H1 (cell line): ENCODE measurements around the gene B3GAT2. TPM values are rescaled to one million over a fixed set of nuclear protein-coding genes. Genes with fewer than 3 reads are reported as not detected.

ENCODE experiments used
- CTCF ChIA-PET: fragments of 300-600 bp; sonication (Branson Sonifier 250); formaldehyde crosslinking; loops from one replicate; lab custom pipeline; 2021; ENCODE audit not compliant: partially characterized antibody; lab: Charles Lee
- POLR2A ChIA-PET: fragments of 300-600 bp; sonication (Branson Sonifier 250); formaldehyde crosslinking; loops from one replicate; lab custom pipeline; 2021; ENCODE audit warnings: inconsistent platforms; ENCODE audit not compliant: partially characterized antibody; lab: Charles Lee
- DNase-seq, 2 experiments: peaks; one replicate each; pipeline versions ENCODE4 v3.0.0 to v3.0.0-alpha.2; 2010 to 2022; ENCODE audit warnings: low spot score in 2 of 2, low read depth in 1 of 2, mixed read lengths in 1 of 2
- FAIRE-seq: peaks from 2 replicates; lab custom pipeline; 2011; peaks lifted over from hg19 to GRCh38; lab: Jason Lieb, UNC
- H2AFZ ChIP-seq: 2 replicates; pipeline ENCODE4 v1.8.1; 2012; ENCODE audit warnings: low read length, inconsistent platforms
- H2AK5ac ChIP-seq: 2 replicates; pipeline ENCODE4 v1.6.1; 2013; ENCODE audit warnings: low read depth, low read length
- H2BK120ac ChIP-seq: replicated peaks from 2 replicates; pipeline ENCODE3; 2013; ENCODE audit warnings: low read depth, low read length, inconsistent platforms
- H2BK12ac ChIP-seq: 2 replicates; pipeline ENCODE4 v1.6.1; 2013; ENCODE audit warnings: low read depth, low read length
- H2BK15ac ChIP-seq: 2 replicates; pipeline ENCODE4 v1.6.1; 2013; ENCODE audit warnings: low read length
- H2BK20ac ChIP-seq: 2 replicates; pipeline ENCODE4 v1.6.1; 2013; ENCODE audit warnings: low read length
- H2BK5ac ChIP-seq: 2 replicates; pipeline ENCODE4 v1.6.1; 2013; ENCODE audit warnings: low read depth, low read length
- H3K14ac ChIP-seq: 2 replicates; pipeline ENCODE4 v1.6.1; 2013; ENCODE audit warnings: inconsistent platforms; ENCODE audit not compliant: insufficient read length
- H3K18ac ChIP-seq: 2 replicates; pipeline ENCODE4 v1.6.1; 2013; ENCODE audit warnings: low read length; ENCODE audit errors: extremely low read depth
- H3K23ac ChIP-seq: 2 replicates; pipeline ENCODE4 v1.6.1; 2013; ENCODE audit warnings: inconsistent platforms; ENCODE audit not compliant: insufficient read length
- H3K23me2 ChIP-seq: 2 replicates; pipeline ENCODE4 v1.6.1; 2013; ENCODE audit warnings: low read depth, low read length
- H3K27ac ChIP-seq: 2 replicates; pipeline ENCODE4 v1.6.1; 2011; ENCODE audit warnings: low read depth, low read length, inconsistent platforms
- H3K27me3 ChIP-seq, 4 experiments: replicated peaks in 1 of 4; 1 replicate in 1 of 4; 2 replicates in 3 of 4; pipeline versions ENCODE4 v1.6.1 to v1.8.1; 2011 to 2013; ENCODE audit warnings: low read length in 3 of 4, mild to moderate bottlenecking in 3 of 4, inconsistent platforms in 2 of 4, mixed read lengths in 2 of 4, moderate library complexity in 1 of 4; ENCODE audit not compliant: control insufficient read depth in 3 of 4, insufficient read depth in 3 of 4; ENCODE audit errors: extremely low read depth in 1 of 4
- H3K36me3 ChIP-seq, 4 experiments: 2 replicates each; pipeline versions ENCODE4 v1.6.1 to v1.8.1; 2011 to 2013; ENCODE audit warnings: mild to moderate bottlenecking in 4 of 4, low read length in 3 of 4, moderate library complexity in 2 of 4, control low read depth in 1 of 4, inconsistent platforms in 1 of 4; ENCODE audit not compliant: insufficient read depth in 4 of 4, control insufficient read depth in 2 of 4
- H3K4ac ChIP-seq: replicated peaks from 2 replicates; pipeline ENCODE3; 2013; ENCODE audit warnings: low read length, low read depth, mixed read lengths, inconsistent platforms; ENCODE audit not compliant: insufficient read length
- H3K4me1 ChIP-seq, 4 experiments: replicated peaks in 1 of 4; 1 replicate in 1 of 4; 2 replicates in 3 of 4; pipeline versions ENCODE4 v1.6.1 to v1.8.1; 2011 to 2013; ENCODE audit warnings: low read length in 3 of 4, inconsistent platforms in 2 of 4, mixed read lengths in 1 of 4; ENCODE audit not compliant: insufficient read depth in 4 of 4, control insufficient read depth in 3 of 4
- H3K4me2 ChIP-seq, 2 experiments: 2 replicates each; pipeline versions ENCODE4 v1.6.1 to v1.8.1; 2011 to 2013; ENCODE audit warnings: low read depth in 2 of 2, low read length in 2 of 2, control low read depth in 1 of 2, inconsistent platforms in 1 of 2, mild to moderate bottlenecking in 1 of 2; ENCODE audit not compliant: insufficient read depth in 1 of 2
- H3K4me3 ChIP-seq, 4 experiments: fragments of 200-600, 300-600 bp in 1 of 4; sonication (generic), shearing (Covaris generic), sonication (Bioruptor Twin) in 1 of 4; 2 replicates each; pipeline versions ENCODE4 v1.5.1 to v1.8.1; 2011 to 2016; ENCODE audit warnings: low read length in 4 of 4, low read depth in 3 of 4, control low read depth in 2 of 4, inconsistent platforms in 2 of 4, mild to moderate bottlenecking in 2 of 4, mixed read lengths in 1 of 4, moderate library complexity in 1 of 4; ENCODE audit not compliant: insufficient read depth in 2 of 4; ENCODE audit errors: extremely low read depth in 1 of 4
- H3K56ac ChIP-seq: replicated peaks from 2 replicates; pipeline ENCODE3; 2013; ENCODE audit warnings: low read depth, mild to moderate bottlenecking, mixed read lengths, low read length, inconsistent platforms; ENCODE audit not compliant: insufficient read length
- H3K79me1 ChIP-seq: 2 replicates; pipeline ENCODE4 v1.6.1; 2013; ENCODE audit warnings: low read depth, low read length, control low read depth
- H3K79me2 ChIP-seq, 2 experiments: 2 replicates each; pipeline versions ENCODE4 v1.6.1 to v1.8.1; 2012 to 2013; ENCODE audit warnings: low read length in 2 of 2, mild to moderate bottlenecking in 2 of 2, inconsistent platforms in 1 of 2; ENCODE audit not compliant: insufficient read depth in 2 of 2, control insufficient read depth in 1 of 2
- H3K9ac ChIP-seq, 4 experiments: replicated peaks in 1 of 4; 1 replicate in 1 of 4; 2 replicates in 3 of 4; pipeline versions ENCODE4 v1.6.1 to v1.8.1; 2011 to 2013; ENCODE audit warnings: low read depth in 3 of 4, low read length in 3 of 4, control low read depth in 2 of 4, mild to moderate bottlenecking in 2 of 4, moderate library complexity in 2 of 4, inconsistent platforms in 1 of 4; ENCODE audit errors: extremely low read depth in 1 of 4
- H3K9me3 ChIP-seq, 2 experiments: 2 replicates each; pipeline versions ENCODE4 v1.6.1 to v1.8.1; 2012 to 2013; ENCODE audit warnings: mild to moderate bottlenecking in 2 of 2, moderate library complexity in 2 of 2, control low read depth in 1 of 2, inconsistent platforms in 1 of 2, low read depth in 1 of 2, low read length in 1 of 2, mixed read lengths in 1 of 2; ENCODE audit not compliant: insufficient read depth in 2 of 2
- H4K20me1 ChIP-seq, 2 experiments: replicated peaks in 1 of 2; 2 replicates each; pipeline versions ENCODE3 to v1.8.1; 2011 to 2013; ENCODE audit warnings: inconsistent platforms in 2 of 2, low read length in 2 of 2, mild to moderate bottlenecking in 1 of 2; ENCODE audit not compliant: insufficient read depth in 2 of 2, control insufficient read depth in 1 of 2
- H4K5ac ChIP-seq: 2 replicates; pipeline ENCODE4 v1.6.1; 2013; ENCODE audit warnings: low read length, low read depth, mixed read lengths, inconsistent platforms; ENCODE audit not compliant: insufficient read length
- H4K8ac ChIP-seq: 2 replicates; pipeline ENCODE4 v1.8.0; 2013; ENCODE audit warnings: mild to moderate bottlenecking, moderate library complexity, low read length, inconsistent platforms; ENCODE audit not compliant: insufficient read depth; ENCODE audit errors: extremely low read depth
- H4K91ac ChIP-seq: replicated peaks from 2 replicates; pipeline ENCODE3; 2013; ENCODE audit warnings: low read length, mixed read lengths, inconsistent platforms; ENCODE audit not compliant: insufficient read length
- CTCF ChIP-seq, 3 experiments: IDR thresholded peaks; 1 replicate in 2 of 3; 2 replicates in 1 of 3; pipeline versions ENCODE4 v1.5.1 to v1.6.1; 2011; ENCODE audit warnings: low read length in 3 of 3, mild to moderate bottlenecking in 3 of 3, inconsistent platforms in 2 of 3, low read depth in 1 of 3, moderate library complexity in 1 of 3; ENCODE audit not compliant: insufficient read depth in 1 of 3; ENCODE audit errors: control extremely low read depth in 1 of 3
- GTF2F1 ChIP-seq: IDR thresholded peaks from 2 replicates; pipeline ENCODE4 v1.6.1; 2012; ENCODE audit warnings: low read depth, low read length, improper control_type of control experiment, borderline replicate concordance
- KDM1A ChIP-seq: fragments of 200-600, 300-600 bp; sonication (generic); IDR thresholded peaks from 2 replicates; pipeline ENCODE4 v1.7.1; 2016; ENCODE audit warnings: mild to moderate bottlenecking, low read length, borderline replicate concordance
- RAD21 ChIP-seq, 2 experiments: IDR thresholded peaks in 1 of 2; conservative IDR thresholded peaks in 1 of 2; 2 replicates each; pipeline ENCODE4 v1.6.1; 2011; ENCODE audit warnings: low read depth in 2 of 2, low read length in 2 of 2, improper control_type of control experiment in 1 of 2, inconsistent platforms in 1 of 2, mild to moderate bottlenecking in 1 of 2, moderate library complexity in 1 of 2
- SP2 ChIP-seq: IDR thresholded peaks from 2 replicates; pipeline ENCODE4 v1.6.1; 2012; ENCODE audit warnings: mild to moderate bottlenecking, low read length, inconsistent platforms
- WGBS, 2 experiments: shearing (Covaris generic) in 1 of 2; methylation state at CpG; one replicate each; pipeline versions ENCODE4 v1.1.6 to v1.1.7; 2013 to 2015; ENCODE audit warnings: low lambda C conversion rate in 2 of 2, mixed read lengths in 2 of 2, inconsistent platforms in 1 of 2, low coverage in 1 of 2, missing lambda C conversion rate in 1 of 2; ENCODE audit not compliant: insufficient replicate concordance in 2 of 2, insufficient coverage in 1 of 2, insufficient read length in 1 of 2; ENCODE audit errors: extremely low coverage in 1 of 2, missing lambda C conversion rate in 1 of 2; 5-methylcytosine and 5-hydroxymethylcytosine counted together
- polyA plus RNA-seq, 7 experiments: library from polyadenylated mRNA; depleted of rRNA in 3 of 7; stranded (reverse) in 5 of 7; unstranded in 2 of 7; fragments of >200 nt in 5 of 7; fragments of 200-250 nt in 2 of 7; gene quantifications; 1 replicate in 5 of 7; 2 replicates in 1 of 7; 4 replicates in 1 of 7; pipeline versions ENCODE4 v1.2.1 to v1.2.3, GENCODE V29; 2011 to 2013; ENCODE audit warnings: missing spikeins in 2 of 7, mixed read lengths in 2 of 7
- total RNA-seq: library from RNA; stranded (reverse); fragmentation: NEBNext Ultra II Directional; extraction: Animal tissue kit (Norgen Biotek cat#: 25700); gene quantifications from 2 replicates; pipeline ENCODE4 v1.2.1, GENCODE V29; 2021

B3GAT2 gene
- total and polyA plus RNA-seq, 2 of the 8 experiments (the other 6 are each of a cell fraction or from before 2014, with no cell fraction given): 0.83 to 1.9 TPM

- Histone ChIP-seq H3K23me2 (no peaks in the 10 kb centered on the region), H3K79me1 (no peaks in the 10 kb centered on the region), H3K4me3 (no peak overlapping the region), H3K14ac (no peak overlapping the region), H3K27me3 (no peaks in the 10 kb centered on the region), H3K4ac (no peak overlapping the region), H3K27ac (no peak overlapping the region), H2AFZ (no peak overlapping the region), H4K91ac (no peak overlapping the region), H2AK5ac (no peak overlapping the region), H4K8ac (no peak overlapping the region), H3K36me3 (no peaks in the 10 kb centered on the region; a peak in 1 of 8 replicates), H2BK12ac (no peak overlapping the region), H4K20me1 (no peaks in the 10 kb centered on the region), H2BK15ac (no peak overlapping the region), H2BK20ac (no peak overlapping the region), H3K18ac (no peak overlapping the region), H4K5ac (no peak overlapping the region), H3K4me1 (peaks cover 0 to 3% (median 0%) of the 10 kb centered on the region in 4 experiments; a peak in 2 of 7 replicates), H3K56ac (no peak overlapping the region), H3K23ac (no peak overlapping the region), H2BK5ac (no peak overlapping the region), H3K9me3 (peaks cover 3 to 9% of the 10 kb centered on the region in 2 experiments), H3K9ac (no peak overlapping the region), H3K79me2 (no peaks in the 10 kb centered on the region), H3K4me2 (no peak overlapping the region), H2BK120ac (no peak overlapping the region)
- CTCF ChIA-PET: interaction anchor here (0.6 to 1.8 kb wide), 15 partner anchors 14 to 308 kb away, joined by 3 to 7 read pairs (median 4); no protein-coding TSS in a partner anchor
- DNase-seq (no peak), FAIRE-seq (peak; percentile 83)
- WGBS, 2 experiments: 71% methylated on average over 4 of the region's 4 CpGs; no CpG with 5 or more reads in 1 of the 2 experiments
- TF ChIP-seq CTCF (IDR thresholded peaks at IDR 0.05; ENCODE audit: control extremely low read depth in 1 of 3, insufficient read depth in 1 of 3, low read depth in 1 of 3, low read length in 3 of 3): peak in 2 of 3 experiments; percentile 36 to 60; a peak in 2 of 4 replicates
- peak; percentile 55 to 60 for TF ChIP-seq RAD21 (IDR thresholded peaks at IDR 0.05 in 1 of 2, conservative IDR thresholded peaks at IDR 0.05 in 1 of 2; ENCODE audit: low read depth in 2 of 2, low read length in 2 of 2)
- TF ChIP-seq SP2: no peak
- TF ChIP-seq KDM1A: peak; percentile 65
- TF ChIP-seq GTF2F1: no peak
- POLR2A ChIA-PET: no interaction called here
Observed at GRCh38 chr6:70843328-70843918, 113.4 kb downstream of the B3GAT2 start.
